Upper lobe of left lung (tissue), 4 donors: ENCODE results near the gene KAT2B.

Experiments used
- CTCF ChIP-seq, 6 experiments: fragments of 450-650 bp in 4 of 6; fragments of 200-600 bp in 2 of 6; sonication (generic) in 2 of 6; IDR thresholded peaks; one replicate each; pipeline ENCODE4 v1.5.1; 2016 to 2019; ENCODE audit warnings: antibody characterized with exemption in 6 of 6
- EP300 ChIP-seq, 4 donors: sonication (generic); formaldehyde crosslinking; IDR thresholded peaks; one replicate each; pipeline ENCODE4 v1.5.1; 2017; ENCODE audit warnings: antibody characterized with exemption in 4 of 4, control low read depth in 2 of 4
- POLR2A ChIP-seq, 4 donors: fragments of 450-650 bp; IDR thresholded peaks; one replicate each; pipeline ENCODE4 v1.5.1; 2016 to 2017; ENCODE audit warnings: antibody characterized with exemption in 4 of 4, mild to moderate bottlenecking in 2 of 4
- POLR2AphosphoS5 ChIP-seq, 2 donors: sonication (generic); formaldehyde crosslinking; IDR thresholded peaks; one replicate each; pipeline ENCODE4 v1.5.1; 2017; ENCODE audit warnings: antibody characterized with exemption in 2 of 2

DNA sequence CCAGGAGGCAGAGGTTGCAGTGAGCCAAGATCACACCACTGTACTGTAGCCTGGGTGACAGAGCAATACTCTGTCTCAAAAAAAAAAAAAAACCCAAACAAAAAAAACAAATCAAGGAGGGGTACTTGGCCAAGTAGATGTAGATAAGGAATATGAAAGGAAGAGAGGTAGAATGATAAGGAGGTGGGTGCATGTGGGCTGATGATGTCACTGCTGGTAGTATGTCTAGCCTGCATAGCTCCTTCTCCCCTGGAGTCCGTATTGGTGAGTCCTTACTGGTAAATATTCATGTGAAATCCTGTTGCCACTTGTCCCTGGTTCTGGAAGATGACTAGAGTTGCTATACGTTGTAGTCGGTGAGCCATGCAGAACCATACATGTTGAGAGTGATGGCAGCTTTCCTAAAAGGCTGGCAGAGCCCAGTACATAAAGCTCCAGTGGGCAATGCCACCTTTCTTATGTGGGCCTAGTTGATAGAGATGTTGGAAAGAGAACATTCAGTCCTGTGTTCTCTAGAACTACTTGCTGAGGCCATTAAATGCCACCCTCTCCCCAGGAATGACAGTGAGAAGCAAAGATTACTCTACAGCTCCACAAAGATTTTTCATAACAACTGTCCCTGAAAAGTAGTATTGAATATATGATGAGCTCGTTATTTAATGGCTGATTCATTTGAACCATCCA is 11.0 kb downstream of the KAT2B start:
- TF ChIP-seq CTCF (IDR thresholded peaks at IDR 0.05) (no peak), POLR2A (IDR thresholded peaks at IDR 0.05) (no peak), POLR2AphosphoS5 (IDR thresholded peaks at IDR 0.05) (no peak), EP300 (IDR thresholded peaks at IDR 0.05) (no peak)
